Posterior vena cava (tissue), 2 donors: ENCODE data around the gene ARHGAP6. TPM values are rescaled to one million over a fixed set of nuclear protein-coding genes. Genes with fewer than 3 reads are reported as not detected.
"Not testable (repeated sequence)": the region's sequence is repeated elsewhere in the genome, so short reads cannot be mapped to it uniquely, and the experiment has no call there.

ENCODE experiments used
- DNase-seq: peaks from one replicate; pipeline ENCODE4 v3.0.0-alpha.2; 2020; ENCODE audit warnings: low spot score
- intact Hi-C, 2 donors: fragments of 100-400 bp; cut with DNase I; formaldehyde crosslinking; loops; one replicate each; pipeline versions ENCODE4 v1.14.1 to v1.14.2; 2022 to 2023
- total RNA-seq, 2 donors: library from RNA; stranded (reverse); fragmentation: NEBNext Ultra II Directional; extraction: Animal tissue kit (Norgen Biotek cat#: 25700); gene quantifications; one replicate each; pipeline ENCODE4 v1.2.1, GENCODE V29; 2021
- donor health status: DM: yes; HTN: yes; CAD: no.
- donor health status: DM: yes; HTN: yes; CAD: no.

ARHGAP6 gene
- total RNA-seq, 2 donors from 2014 or later: 19.6 to 20.2 TPM

- no peak for DNase-seq
- intact Hi-C loops: loop anchor here in 1 of 2 donors (2.0 kb wide), 1 partner anchor 78 kb away; no protein-coding TSS in a partner anchor
These were observed 411.2 kb downstream of the ARHGAP6 start for GRCh38 chrX:11254417-11255109.

GRCh38 chrX:11244636-11245035, 421.1 kb downstream of the ARHGAP6 start:
- intact Hi-C loops: no loop called here
- DNase-seq: no peak

GRCh38 chrX:11242704-11243103, 423.0 kb downstream of the ARHGAP6 start:
- DNase-seq: no peak
- intact Hi-C loops: no loop called here

GRCh38 chrX:11241720-11242119, 424.0 kb downstream of the ARHGAP6 start:
- DNase-seq: no peak
- intact Hi-C loops: no loop called here

GRCh38 chrX:11239230-11239629, 426.5 kb downstream of the ARHGAP6 start:
- no peak for DNase-seq
- intact Hi-C loops: no loop called here

GRCh38 chrX:11235377-11235776, 430.3 kb downstream of the ARHGAP6 start:
- intact Hi-C loops: not testable (repeated sequence)

GRCh38 chrX:11215191-11215921, 450.4 kb downstream of the ARHGAP6 start:
- intact Hi-C loops: no loop called here
- DNase-seq: peak; percentile 62

More at GRCh38 chrX:11235377-11235776, 430.3 kb downstream of the ARHGAP6 start:
- DNase-seq: not testable (repeated sequence)

- DNase-seq: peak; percentile 76
- intact Hi-C loops: no loop called here
These were observed 451.2 kb downstream of the ARHGAP6 start for GRCh38 chrX:11214346-11215190.

- peak; percentile 73 for DNase-seq
- intact Hi-C loops: no loop called here
These were observed 453.0 kb downstream of the ARHGAP6 start for GRCh38 chrX:11212741-11213140.

- intact Hi-C loops: no loop called here
These were observed 455.3 kb downstream of the ARHGAP6 start for GRCh38 chrX:11210415-11210801.

GRCh38 chrX:11209798-11210414, 455.8 kb downstream of the ARHGAP6 start:
- no peak for DNase-seq
- intact Hi-C loops: no loop called here

More at GRCh38 chrX:11210415-11210801, 455.3 kb downstream of the ARHGAP6 start:
- DNase-seq: no peak

- DNase-seq: no peak
- intact Hi-C loops: no loop called here
These were observed 459.0 kb downstream of the ARHGAP6 start for GRCh38 chrX:11206716-11207115.

- intact Hi-C loops: no loop called here
- DNase-seq: no peak
These were observed 459.9 kb downstream of the ARHGAP6 start for GRCh38 chrX:11205796-11206195.

- no peak for DNase-seq
- intact Hi-C loops: no loop called here
These were observed 468.0 kb downstream of the ARHGAP6 start for GRCh38 chrX:11197671-11198070.

GRCh38 chrX:11196476-11196875, 469.2 kb downstream of the ARHGAP6 start:
- intact Hi-C loops: no loop called here
- no peak for DNase-seq

- intact Hi-C loops: no loop called here
- DNase-seq: no peak
These were observed 472.7 kb downstream of the ARHGAP6 start for GRCh38 chrX:11193035-11193469.

GRCh38 chrX:11190745-11191510, 474.8 kb downstream of the ARHGAP6 start:
- no peak for DNase-seq
- intact Hi-C loops: no loop called here

GRCh38 chrX:11189097-11189496, 476.6 kb downstream of the ARHGAP6 start:
- intact Hi-C loops: no loop called here
- no peak for DNase-seq

- DNase-seq: no peak
- intact Hi-C loops: no loop called here
These were observed 477.1 kb downstream of the ARHGAP6 start for GRCh38 chrX:11188664-11189063.
